Left lung (tissue), 10 donors: ENCODE measurements around the gene GLYR1. TPM values are rescaled to one million over a fixed set of nuclear protein-coding genes. Genes with fewer than 3 reads are reported as not detected.

ENCODE experiments used
- ATAC-seq: fragments of 200-7000 bp; cut with Tn5 transposase; one replicate; pipeline ENCODE4 v1.9.1; 2020; ENCODE audit warnings: moderate library complexity
- DNase-seq, 4 donors: peaks; one replicate each; pipeline ENCODE4 v3.0.0-alpha.2; 2013 to 2020
- H3K27ac ChIP-seq, 2 donors: fragments of 200-600 bp; sonication (generic) in 1 of 2; one replicate each; pipeline versions ENCODE4 v1.5.0 to v1.8.0; 2020 to 2021
- H3K27me3 ChIP-seq, 2 donors: fragments of 200-600 bp; sonication (generic) in 1 of 2; one replicate each; pipeline versions ENCODE4 v1.5.0 to v1.8.0; 2020 to 2021
- H3K36me3 ChIP-seq, 2 donors: fragments of 200-600 bp; sonication (generic) in 1 of 2; one replicate each; pipeline versions ENCODE4 v1.5.0 to v1.8.0; 2020 to 2021
- H3K4me1 ChIP-seq, 2 donors: fragments of 200-600 bp; one replicate each; pipeline ENCODE4 v1.8.0; 2021
- H3K4me3 ChIP-seq, 2 donors: fragments of 200-600 bp; sonication (generic) in 1 of 2; one replicate each; pipeline versions ENCODE4 v1.5.0 to v1.8.0; 2020 to 2021; ENCODE audit warnings: mild to moderate bottlenecking in 1 of 2
- H3K9me3 ChIP-seq, 2 donors: fragments of 200-600 bp; sonication (generic) in 1 of 2; one replicate each; pipeline versions ENCODE4 v1.5.0 to v1.8.0; 2020 to 2021
- intact Hi-C, 2 donors: fragments of 100-400 bp; cut with DNase I; formaldehyde crosslinking; loops; one replicate each; pipeline versions ENCODE4 v1.11.2 to v1.14.2; 2022
- polyA plus RNA-seq, 6 donors: library from polyadenylated mRNA; unstranded; fragments of 120-200 nt; gene quantifications; one replicate each; pipeline ENCODE4 v1.2.1, GENCODE V29; 2013; ENCODE audit not compliant: insufficient read length in 6 of 6
- total RNA-seq, 2 donors: library from RNA; stranded (reverse); fragmentation: NEBNext Ultra II Directional; extraction: Animal tissue kit (Norgen Biotek cat#: 25700); gene quantifications; one replicate each; pipeline ENCODE4 v1.2.1, GENCODE V29; 2021
- TF ChIP-seq, protein P1 (sequence below), 2 donors: fragments of 200-600 bp; sonication (generic) in 1 of 2; IDR thresholded peaks; one replicate each; pipeline versions ENCODE4 v1.5.0 to v1.8.0; 2021; ENCODE audit warnings: antibody characterized with exemption in 2 of 2
- donor health status: DM: no; HTN: yes; CAD: no.
- donor health status: DM: no; HTN: no; CAD: no.

Gene GLYR1
- total and polyA plus RNA-seq, 8 donors, result 65.2 to 128 (median 113) TPM

DNA sequence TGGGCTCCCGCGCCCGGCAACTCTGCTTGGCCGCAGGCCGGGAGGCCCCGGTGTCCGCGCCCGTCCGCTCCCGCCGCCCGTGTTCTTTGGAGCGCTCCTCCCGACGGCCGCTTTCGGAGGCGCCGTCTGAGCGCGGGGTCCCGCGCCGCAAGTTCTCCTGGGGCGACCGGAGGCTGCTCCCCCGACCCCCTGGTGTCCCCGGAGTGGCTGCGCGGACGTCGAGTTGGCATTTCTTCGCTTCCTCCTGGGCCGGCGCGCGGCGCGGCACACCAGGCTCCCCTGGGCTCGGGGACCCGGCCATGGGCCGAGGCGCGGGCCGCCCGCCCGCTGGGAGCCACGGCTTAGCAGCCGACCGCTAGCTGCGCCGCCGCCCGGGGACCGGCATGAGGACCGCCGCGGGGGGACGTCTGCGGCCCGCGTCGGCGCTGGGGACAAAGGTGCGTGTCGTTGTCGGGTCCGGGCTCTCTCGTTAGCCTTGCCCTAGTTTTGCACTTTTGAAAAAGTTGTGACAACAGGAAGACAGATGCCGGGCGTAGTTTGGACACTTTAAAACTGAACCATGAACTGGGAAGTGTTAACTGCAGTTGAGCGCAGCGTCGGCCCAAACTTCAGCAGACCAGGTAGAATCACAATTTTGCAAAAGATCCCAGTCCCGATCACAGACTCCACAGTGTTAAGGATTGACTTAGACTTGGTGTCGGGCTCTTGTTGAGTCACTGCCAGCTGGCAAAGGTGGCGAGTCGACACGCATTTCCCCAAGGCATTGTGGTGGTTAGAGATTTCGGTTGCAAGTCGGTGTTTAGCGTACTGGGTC, 893 bp upstream of the GLYR1 start:
- ATAC-seq, result peak; percentile 25
- Histone ChIP-seq H3K9me3 (no peaks in the 10 kb centered on the region), H3K4me3 (peak overlapping the region; percentile 88 to 99), H3K27ac (peak overlapping the region; percentile 95 to 100), H3K36me3 (peaks cover 0 to 27% of the 10 kb centered on the region in 2 donors), H3K27me3 (no peaks in the 10 kb centered on the region), H3K4me1 (peaks cover 28 to 73% of the 10 kb centered on the region in 2 donors)
- TF ChIP-seq, protein P1, sequence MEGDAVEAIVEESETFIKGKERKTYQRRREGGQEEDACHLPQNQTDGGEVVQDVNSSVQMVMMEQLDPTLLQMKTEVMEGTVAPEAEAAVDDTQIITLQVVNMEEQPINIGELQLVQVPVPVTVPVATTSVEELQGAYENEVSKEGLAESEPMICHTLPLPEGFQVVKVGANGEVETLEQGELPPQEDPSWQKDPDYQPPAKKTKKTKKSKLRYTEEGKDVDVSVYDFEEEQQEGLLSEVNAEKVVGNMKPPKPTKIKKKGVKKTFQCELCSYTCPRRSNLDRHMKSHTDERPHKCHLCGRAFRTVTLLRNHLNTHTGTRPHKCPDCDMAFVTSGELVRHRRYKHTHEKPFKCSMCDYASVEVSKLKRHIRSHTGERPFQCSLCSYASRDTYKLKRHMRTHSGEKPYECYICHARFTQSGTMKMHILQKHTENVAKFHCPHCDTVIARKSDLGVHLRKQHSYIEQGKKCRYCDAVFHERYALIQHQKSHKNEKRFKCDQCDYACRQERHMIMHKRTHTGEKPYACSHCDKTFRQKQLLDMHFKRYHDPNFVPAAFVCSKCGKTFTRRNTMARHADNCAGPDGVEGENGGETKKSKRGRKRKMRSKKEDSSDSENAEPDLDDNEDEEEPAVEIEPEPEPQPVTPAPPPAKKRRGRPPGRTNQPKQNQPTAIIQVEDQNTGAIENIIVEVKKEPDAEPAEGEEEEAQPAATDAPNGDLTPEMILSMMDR (IDR thresholded peaks at IDR 0.05), result no peak
- peak; percentile 39 to 91 (median 54) for DNase-seq
- intact Hi-C loops, result no loop called here

DNA sequence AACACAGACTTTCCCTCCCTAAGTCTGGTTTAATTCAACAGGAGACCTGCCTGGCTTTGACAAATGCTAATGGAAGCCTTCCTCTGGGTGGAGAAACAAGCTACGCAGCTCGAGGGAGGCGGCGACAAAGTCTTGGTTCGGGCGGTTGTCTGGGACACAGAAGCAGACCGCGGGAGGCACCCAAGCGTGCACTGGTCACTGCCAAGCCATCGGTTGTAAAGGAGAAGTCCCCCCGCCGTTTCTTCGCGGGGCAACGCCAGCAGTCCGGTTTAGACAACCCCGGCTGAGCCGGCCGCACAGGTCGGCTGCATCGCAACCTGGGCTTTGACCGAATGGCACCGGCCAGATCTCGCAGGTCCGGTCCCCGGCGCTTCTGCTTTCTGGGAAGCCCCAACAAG, 586 bp downstream of the GLYR1 start:
- Histone ChIP-seq H3K4me3 (peak overlapping the region; percentile 88 to 99), H3K27ac (peak overlapping the region; percentile 95 to 100), H3K4me1 (peaks cover 28 to 58% of the 10 kb centered on the region in 2 donors), H3K27me3 (no peaks in the 10 kb centered on the region), H3K36me3 (peaks cover 0 to 41% of the 10 kb centered on the region in 2 donors), H3K9me3 (no peaks in the 10 kb centered on the region)
- ATAC-seq, result peak; percentile 72
- intact Hi-C loops, result no loop called here
- DNase-seq, result peak; percentile 16 to 89 (median 57)
- TF ChIP-seq, protein P1 (IDR thresholded peaks at IDR 0.05), result no peak

DNA sequence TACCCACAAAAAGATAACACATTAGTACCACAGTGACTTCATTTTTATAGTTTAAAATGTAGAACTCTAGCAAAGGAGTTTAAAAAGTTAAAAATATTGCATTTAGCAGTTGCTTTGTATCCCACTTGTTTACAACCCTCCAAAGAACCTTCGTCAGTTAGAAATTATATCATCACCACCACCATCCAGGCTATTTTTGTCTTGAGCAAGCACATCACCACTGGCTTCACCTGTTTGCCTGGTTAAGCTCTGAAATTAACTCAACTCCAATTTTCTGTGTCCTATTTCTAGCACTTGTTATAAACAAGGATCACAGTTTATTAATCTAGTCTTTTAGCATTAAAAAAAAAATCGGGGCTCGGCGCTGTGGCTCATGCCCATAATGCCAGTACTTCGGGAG, 6.1 kb downstream of the GLYR1 start:
- ATAC-seq, result no peak
- H3K27me3 ChIP-seq, result no peaks in the 10 kb centered on the region
- TF ChIP-seq, protein P1 (IDR thresholded peaks at IDR 0.05), result no peak
- no peak for DNase-seq
- H3K36me3 ChIP-seq, result peaks cover 0 to 96% of the 10 kb centered on the region in 2 donors
- no peaks in the 10 kb centered on the region for H3K9me3 ChIP-seq
- H3K4me1 ChIP-seq, result peaks cover 6 to 20% of the 10 kb centered on the region in 2 donors
- no peak overlapping the region for H3K4me3 ChIP-seq
- intact Hi-C loops, result no loop called here
- H3K27ac ChIP-seq, result no peak overlapping the region

DNA sequence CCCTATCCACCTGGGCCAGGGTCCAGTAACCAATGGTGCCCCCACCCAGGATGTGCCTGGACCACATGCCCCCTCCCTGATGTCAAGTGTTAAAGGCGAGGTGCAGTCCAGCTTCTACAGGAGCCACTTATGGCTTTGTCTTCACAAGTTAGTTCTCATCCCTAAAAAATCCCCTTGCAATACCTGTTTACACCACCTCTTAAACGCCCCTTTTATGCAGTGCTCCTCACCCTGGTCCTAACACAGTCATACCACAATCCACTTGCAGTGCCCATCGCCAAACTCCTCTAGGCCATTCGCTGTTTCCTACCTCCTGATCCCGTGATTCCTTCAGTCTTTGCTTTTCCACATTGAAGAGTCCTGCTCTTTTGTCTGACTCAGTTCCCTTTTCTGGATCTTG, 7.1 kb downstream of the GLYR1 start:
- peaks cover 0 to 100% of the 10 kb centered on the region in 2 donors for H3K36me3 ChIP-seq

More for the DNA sequence above, 7.1 kb downstream of the GLYR1 start:
- TF ChIP-seq, protein P1 (IDR thresholded peaks at IDR 0.05), result no peak
- Histone ChIP-seq H3K4me3 (no peak overlapping the region), H3K4me1 (peaks cover 0 to 9% of the 10 kb centered on the region in 2 donors), H3K27ac (no peak overlapping the region), H3K27me3 (no peaks in the 10 kb centered on the region), H3K9me3 (no peaks in the 10 kb centered on the region)
- DNase-seq, result no peak
- intact Hi-C loops, result no loop called here
- no peak for ATAC-seq
